ENCODE measurements around the gene PPP1R9B. TPM values are rescaled to one million over a fixed set of nuclear protein-coding genes. Genes with fewer than 3 reads are reported as not detected.

PPP1R9B gene
- total and polyA plus RNA-seq, 2 of the 8 experiments (the other 6 are each of a cell fraction or from before 2014, with no cell fraction given) = 5.2 to 13.1 TPM

- TF ChIP-seq BCL11A (IDR thresholded peaks at IDR 0.05; ENCODE audit: low read depth in 2 of 2, low read length in 2 of 2) = no peak
- TF ChIP-seq FOSL1 (IDR thresholded peaks at IDR 0.05; ENCODE audit: insufficient read depth, low read depth, low read length) = no peak
These were observed 27.5 kb downstream of the PPP1R9B start (continued) for GRCh38 chr17:50122945-50123344.
